HT-29 (cell line): ENCODE measurements around the gene PTPRU. TPM values are rescaled to one million over a fixed set of nuclear protein-coding genes. Genes with fewer than 3 reads are reported as not detected.

Experiments used
- DNase-seq: peaks from one replicate; pipeline ENCODE4 v3.0.0-alpha.2; 2015; ENCODE audit warnings: low spot score
- total RNA-seq: library from RNA; depleted of rRNA; stranded (reverse); fragments of >200 nt; shearing (Covaris generic); gene quantifications from 2 replicates; pipeline ENCODE4 v1.2.3, GENCODE V29; 2014

PTPRU gene
- total RNA-seq, 1 experiment from 2014 or later: 0.03 TPM

GRCh38 chr1:29332204-29332603 lies 95.9 kb downstream of the PTPRU start:
- peak; percentile 44 for DNase-seq

- no peak for DNase-seq
Observed at GRCh38 chr1:29333008-29333407, 96.7 kb downstream of the PTPRU start.

- no peak for DNase-seq
Observed at GRCh38 chr1:29335573-29335972, 99.3 kb downstream of the PTPRU start.

GRCh38 chr1:29338908-29339575 lies 102.7 kb downstream of the PTPRU start:
- no peak for DNase-seq

- no peak for DNase-seq
Observed at GRCh38 chr1:29341936-29342335, 105.6 kb downstream of the PTPRU start.

GRCh38 chr1:29342351-29342750 lies 106.0 kb downstream of the PTPRU start:
- no peak for DNase-seq

GRCh38 chr1:29342983-29343382 lies 106.7 kb downstream of the PTPRU start:
- DNase-seq: no peak

- DNase-seq: no peak
Observed at GRCh38 chr1:29343476-29343875, 107.2 kb downstream of the PTPRU start.

- no peak for DNase-seq
Observed at GRCh38 chr1:29343908-29344307, 107.6 kb downstream of the PTPRU start.

- DNase-seq: no peak
Observed at GRCh38 chr1:29344336-29344735, 108.0 kb downstream of the PTPRU start.

- no peak for DNase-seq
Observed at GRCh38 chr1:29346576-29346975, 110.3 kb downstream of the PTPRU start.

- DNase-seq: no peak
Observed at GRCh38 chr1:29349871-29350491, 113.7 kb downstream of the PTPRU start.

- DNase-seq: no peak
Observed at GRCh38 chr1:29352719-29353420, 116.5 kb downstream of the PTPRU start.

- no peak for DNase-seq
Observed at GRCh38 chr1:29354511-29355098, 118.3 kb downstream of the PTPRU start.

- no peak for DNase-seq
Observed at GRCh38 chr1:29355375-29355774, 119.1 kb downstream of the PTPRU start.

- peak; percentile 48 for DNase-seq
Observed at GRCh38 chr1:29356663-29357062, 120.3 kb downstream of the PTPRU start.

GRCh38 chr1:29357452-29357851 lies 121.1 kb downstream of the PTPRU start:
- DNase-seq: no peak

- no peak for DNase-seq
Observed at GRCh38 chr1:29358183-29358582, 121.9 kb downstream of the PTPRU start.

- no peak for DNase-seq
Observed at GRCh38 chr1:29360768-29361167, 124.4 kb downstream of the PTPRU start.

GRCh38 chr1:29361686-29362085 lies 125.4 kb downstream of the PTPRU start:
- no peak for DNase-seq

GRCh38 chr1:29362116-29362515 lies 125.8 kb downstream of the PTPRU start:
- no peak for DNase-seq

- no peak for DNase-seq
Observed at GRCh38 chr1:29362764-29363163, 126.4 kb downstream of the PTPRU start.

- DNase-seq: no peak
Observed at GRCh38 chr1:29363536-29363935, 127.2 kb downstream of the PTPRU start.
